ENCODE results near the gene NAT9.

NAT9 gene

GRCh38 chr17:74776044-74776962, at the start of gene NAT9:
TSS of gene NAT9 (minus strand) at chr17:74776345. CDS start at chr17:74775698, 647 bp downstream.
- TF ChIP-seq ZNF274 (IDR thresholded peaks at IDR 0.05; ENCODE audit: low read depth, low read length), result no peak
- peak within 1 kb of the TSS; percentile 85 for H3K4me3 ChIP-seq (ENCODE audit: low read length)

GRCh38 chr17:74824961-74825627, 48.9 kb upstream of the NAT9 start:
- no peak overlapping the region for H3K4me3 ChIP-seq (ENCODE audit: low read length)
- no peak for TF ChIP-seq ZNF274 (IDR thresholded peaks at IDR 0.05; ENCODE audit: low read depth, low read length)

- H3K4me3 ChIP-seq (ENCODE audit: low read length), result no peak overlapping the region
These were observed 46.8 kb upstream of the NAT9 start for GRCh38 chr17:74822939-74823367.

GRCh38 chr17:74822335-74822938, 46.3 kb upstream of the NAT9 start:
- H3K4me3 ChIP-seq (ENCODE audit: low read length), result no peak overlapping the region

More at GRCh38 chr17:74822939-74823367, 46.8 kb upstream of the NAT9 start:
- no peak for TF ChIP-seq ZNF274 (IDR thresholded peaks at IDR 0.05; ENCODE audit: low read depth, low read length)

GRCh38 chr17:74821655-74822334, 45.6 kb upstream of the NAT9 start:
- H3K4me3 ChIP-seq (ENCODE audit: low read length), result no peak overlapping the region
- no peak for TF ChIP-seq ZNF274 (IDR thresholded peaks at IDR 0.05; ENCODE audit: low read depth, low read length)

More at GRCh38 chr17:74822335-74822938, 46.3 kb upstream of the NAT9 start:
- TF ChIP-seq ZNF274 (IDR thresholded peaks at IDR 0.05; ENCODE audit: low read depth, low read length), result no peak

- TF ChIP-seq ZNF274 (IDR thresholded peaks at IDR 0.05; ENCODE audit: low read depth, low read length), result no peak
- H3K4me3 ChIP-seq (ENCODE audit: low read length), result no peak overlapping the region
These were observed 43.8 kb upstream of the NAT9 start for GRCh38 chr17:74819801-74820436.

GRCh38 chr17:74818291-74818938, 42.3 kb upstream of the NAT9 start:
- H3K4me3 ChIP-seq (ENCODE audit: low read length), result no peak overlapping the region
- no peak for TF ChIP-seq ZNF274 (IDR thresholded peaks at IDR 0.05; ENCODE audit: low read depth, low read length)

GRCh38 chr17:74816905-74817620, 40.9 kb upstream of the NAT9 start:
- H3K4me3 ChIP-seq (ENCODE audit: low read length), result no peak overlapping the region
- TF ChIP-seq ZNF274 (IDR thresholded peaks at IDR 0.05; ENCODE audit: low read depth, low read length), result no peak

GRCh38 chr17:74815550-74816370, 39.6 kb upstream of the NAT9 start:
- TF ChIP-seq ZNF274 (IDR thresholded peaks at IDR 0.05; ENCODE audit: low read depth, low read length), result no peak
- H3K4me3 ChIP-seq (ENCODE audit: low read length), result no peak overlapping the region

GRCh38 chr17:74815067-74815466, 38.9 kb upstream of the NAT9 start:
- no peak for TF ChIP-seq ZNF274 (IDR thresholded peaks at IDR 0.05; ENCODE audit: low read depth, low read length)

GRCh38 chr17:74814453-74814852, 38.3 kb upstream of the NAT9 start:
- no peak for TF ChIP-seq ZNF274 (IDR thresholded peaks at IDR 0.05; ENCODE audit: low read depth, low read length)
- H3K4me3 ChIP-seq (ENCODE audit: low read length), result no peak overlapping the region

More at GRCh38 chr17:74815067-74815466, 38.9 kb upstream of the NAT9 start:
- H3K4me3 ChIP-seq (ENCODE audit: low read length), result no peak overlapping the region
